HEK293 (cell line): Measurements from ENCODE around the gene FIP1L1.

Experiments used
- CTCF ChIA-PET: fragments of 350-600 bp; formaldehyde crosslinking; extraction: SDS; loops from one replicate; lab custom pipeline; 2021; ENCODE audit warnings: antibody characterized with exemption; lab: Yijun Ruan, JAX
- POLR2A ChIA-PET: fragments of 300-600 bp; formaldehyde crosslinking; extraction: SDS; loops from one replicate; lab custom pipeline; 2020; ENCODE audit warnings: antibody characterized with exemption, inconsistent platforms; lab: Yijun Ruan, JAX
- H3K27ac ChIP-seq: fragments of 200-500 bp; sonication (Bioruptor generic); 2 replicates; pipeline ENCODE4 v1.5.1; 2014; ENCODE audit warnings: low read depth, low read length, control low read depth, inconsistent platforms; ENCODE audit errors: extremely low read depth
- H3K36me3 ChIP-seq, 2 experiments: fragments of 200-500 bp in 1 of 2; sonication (Bioruptor generic) in 1 of 2; 1 replicate in 1 of 2; 2 replicates in 1 of 2; pipeline ENCODE4 v1.5.1; 2014 to 2017; ENCODE audit warnings: inconsistent platforms in 2 of 2, low read length in 2 of 2; ENCODE audit not compliant: control insufficient read depth in 2 of 2, insufficient read depth in 1 of 2
- H3K4me1 ChIP-seq: fragments of 200-500 bp; sonication (Bioruptor generic); 2 replicates; pipeline ENCODE4 v1.5.1; 2014; ENCODE audit warnings: mild to moderate bottlenecking, low read length, inconsistent platforms; ENCODE audit not compliant: control insufficient read depth, insufficient read depth
- H3K4me3 ChIP-seq: 2 replicates; pipeline ENCODE4 v1.5.1; 2011; ENCODE audit warnings: low read depth, mild to moderate bottlenecking, control low read depth, low read length, moderate library complexity
- H3K9me3 ChIP-seq: fragments of 200-500 bp; sonication (Bioruptor generic); 2 replicates; pipeline ENCODE4 v1.5.1; 2014; ENCODE audit warnings: low read depth, low read length, inconsistent platforms; ENCODE audit not compliant: control insufficient read depth, insufficient read depth
- AEBP2 ChIP-seq: fragments of 450-650 bp; formaldehyde crosslinking; IDR thresholded peaks from 2 replicates; pipeline ENCODE4 v1.5.1; 2016; ENCODE audit warnings: missing biosample characterization, missing genetic modification characterization, borderline replicate concordance
- GFI1B ChIP-seq: fragments of 450-650 bp; formaldehyde crosslinking; IDR thresholded peaks from 2 replicates; pipeline ENCODE4 v1.5.1; 2016; ENCODE audit warnings: missing biosample characterization, missing genetic modification characterization
- GLI4 ChIP-seq: fragments of 450-650 bp; formaldehyde crosslinking; IDR thresholded peaks from 2 replicates; pipeline ENCODE4 v1.5.1; 2016; ENCODE audit warnings: missing biosample characterization, missing genetic modification characterization
- HOXD13 ChIP-seq: sonication (generic); formaldehyde crosslinking; IDR thresholded peaks from 2 replicates; pipeline ENCODE4 v1.8.0; 2022; ENCODE audit warnings: missing genetic modification reagents, borderline replicate concordance
- ZBTB10 ChIP-seq: fragments of 450-650 bp; formaldehyde crosslinking; IDR thresholded peaks from 2 replicates; pipeline ENCODE4 v1.5.1; 2016; ENCODE audit warnings: missing biosample characterization, missing genetic modification characterization
- ZBTB11 ChIP-seq: fragments of 450-650 bp; formaldehyde crosslinking; conservative IDR thresholded peaks from 2 replicates; pipeline ENCODE4 v1.5.1; 2016; ENCODE audit warnings: low read depth, missing biosample characterization, missing genetic modification characterization
- ZBTB17 ChIP-seq: fragments of 450-650 bp; formaldehyde crosslinking; IDR thresholded peaks from 2 replicates; pipeline ENCODE4 v1.5.1; 2016; ENCODE audit warnings: missing biosample characterization, missing genetic modification characterization
- ZFP37 ChIP-seq: fragments of 450-650 bp; formaldehyde crosslinking; IDR thresholded peaks from 2 replicates; pipeline ENCODE4 v1.5.1; 2016; ENCODE audit warnings: missing biosample characterization, missing genetic modification characterization
- ZNF146 ChIP-seq: fragments of 450-650 bp; formaldehyde crosslinking; IDR thresholded peaks from 2 replicates; pipeline ENCODE4 v1.5.1; 2016; ENCODE audit warnings: missing biosample characterization, missing genetic modification characterization
- ZNF23 ChIP-seq: fragments of 450-650 bp; formaldehyde crosslinking; IDR thresholded peaks from 2 replicates; pipeline ENCODE4 v1.5.1; 2016; ENCODE audit warnings: missing biosample characterization, missing genetic modification characterization, borderline replicate concordance
- ZNF292 ChIP-seq: fragments of 450-650 bp; formaldehyde crosslinking; IDR thresholded peaks from 2 replicates; pipeline ENCODE4 v1.5.1; 2016; ENCODE audit warnings: low read depth, missing biosample characterization, missing genetic modification characterization, borderline replicate concordance
- ZNF518A ChIP-seq: fragments of 450-650 bp; formaldehyde crosslinking; conservative IDR thresholded peaks from 2 replicates; pipeline ENCODE4 v1.5.1; 2016; ENCODE audit warnings: low read depth, missing biosample characterization, missing genetic modification characterization
- ZNF624 ChIP-seq: fragments of 450-650 bp; formaldehyde crosslinking; IDR thresholded peaks from 2 replicates; pipeline ENCODE4 v1.5.1; 2017; ENCODE audit warnings: missing biosample characterization, missing genetic modification characterization
- ZNF664 ChIP-seq: fragments of 450-650 bp; formaldehyde crosslinking; IDR thresholded peaks from 2 replicates; pipeline ENCODE4 v1.5.1; 2016; ENCODE audit warnings: missing biosample characterization, missing genetic modification characterization
- ZNF677 ChIP-seq: fragments of 450-650 bp; IDR thresholded peaks from 2 replicates; pipeline ENCODE4 v1.5.0; 2018; ENCODE audit warnings: missing biosample characterization, mild to moderate bottlenecking, missing genetic modification characterization, moderate library complexity
- ZNF768 ChIP-seq: fragments of 450-650 bp; formaldehyde crosslinking; IDR thresholded peaks from 2 replicates; pipeline ENCODE4 v1.5.1; 2018; ENCODE audit warnings: missing biosample characterization, mild to moderate bottlenecking, missing genetic modification characterization
- ZNF785 ChIP-seq: fragments of 450-650 bp; formaldehyde crosslinking; IDR thresholded peaks from 2 replicates; pipeline ENCODE4 v1.5.1; 2016; ENCODE audit warnings: missing biosample characterization, missing genetic modification characterization
- ZNF792 ChIP-seq: fragments of 450-650 bp; formaldehyde crosslinking; IDR thresholded peaks from 2 replicates; pipeline ENCODE4 v1.5.1; 2016; ENCODE audit warnings: missing biosample characterization, missing genetic modification characterization
- ZNF837 ChIP-seq: fragments of 450-650 bp; formaldehyde crosslinking; IDR thresholded peaks from 2 replicates; pipeline ENCODE4 v1.5.1; 2016; ENCODE audit warnings: missing biosample characterization, missing genetic modification characterization
- ZSCAN30 ChIP-seq: fragments of 450-650 bp; IDR thresholded peaks from 2 replicates; pipeline ENCODE4 v1.5.1; 2018; ENCODE audit warnings: missing biosample characterization, mild to moderate bottlenecking, missing genetic modification characterization, moderate library complexity

Gene FIP1L1

GRCh38 chr4:53477636-53478035, 100.2 kb downstream of the FIP1L1 start:
- TF ChIP-seq ZSCAN30 (tag by site-specific recombination) (no peak), ZNF768 (tag by site-specific recombination) (no peak), ZNF785 (tag by site-specific recombination) (no peak), HOXD13 (CRISPR knock-in tag) (no peak), ZNF677 (tag by site-specific recombination) (no peak), ZNF837 (tag by site-specific recombination) (no peak), ZNF664 (tag by site-specific recombination) (no peak), ZNF292 (no peak), ZBTB11 (tag by site-specific recombination) (no peak), ZBTB10 (tag by site-specific recombination) (no peak), AEBP2 (tag by site-specific recombination) (no peak), ZFP37 (tag by site-specific recombination) (no peak), ZNF792 (tag by site-specific recombination) (no peak), ZNF624 (tag by site-specific recombination) (no peak), ZBTB17 (tag by site-specific recombination) (no peak), GLI4 (tag by site-specific recombination) (no peak), GFI1B (tag by site-specific recombination) (no peak), ZNF146 (tag by site-specific recombination) (no peak), ZNF23 (no peak), ZNF518A (no peak)
- no peak overlapping the region for H3K4me3 ChIP-seq
- no peaks in the 10 kb centered on the region for H3K9me3 ChIP-seq
- no peak overlapping the region for H3K27ac ChIP-seq
- peaks cover 0 to 4% of the 10 kb centered on the region in 2 experiments; a peak in 1 of 3 replicates for H3K36me3 ChIP-seq
- CTCF ChIA-PET = interaction anchor here (0.7 to 1.1 kb wide), 3 partner anchors 8 to 373 kb away, joined by 3 to 4 read pairs (median 4); no protein-coding TSS in a partner anchor
- POLR2A ChIA-PET = no interaction called here
- H3K4me1 ChIP-seq = no peaks in the 10 kb centered on the region
